Measurements from ENCODE around the gene HRCT1. TPM values are rescaled to one million over a fixed set of nuclear protein-coding genes. Genes with fewer than 3 reads are reported as not detected.

HRCT1 gene
- total and polyA plus RNA-seq, 7 donors: 2.1 to 88.5 (median 5.4) TPM

DNA sequence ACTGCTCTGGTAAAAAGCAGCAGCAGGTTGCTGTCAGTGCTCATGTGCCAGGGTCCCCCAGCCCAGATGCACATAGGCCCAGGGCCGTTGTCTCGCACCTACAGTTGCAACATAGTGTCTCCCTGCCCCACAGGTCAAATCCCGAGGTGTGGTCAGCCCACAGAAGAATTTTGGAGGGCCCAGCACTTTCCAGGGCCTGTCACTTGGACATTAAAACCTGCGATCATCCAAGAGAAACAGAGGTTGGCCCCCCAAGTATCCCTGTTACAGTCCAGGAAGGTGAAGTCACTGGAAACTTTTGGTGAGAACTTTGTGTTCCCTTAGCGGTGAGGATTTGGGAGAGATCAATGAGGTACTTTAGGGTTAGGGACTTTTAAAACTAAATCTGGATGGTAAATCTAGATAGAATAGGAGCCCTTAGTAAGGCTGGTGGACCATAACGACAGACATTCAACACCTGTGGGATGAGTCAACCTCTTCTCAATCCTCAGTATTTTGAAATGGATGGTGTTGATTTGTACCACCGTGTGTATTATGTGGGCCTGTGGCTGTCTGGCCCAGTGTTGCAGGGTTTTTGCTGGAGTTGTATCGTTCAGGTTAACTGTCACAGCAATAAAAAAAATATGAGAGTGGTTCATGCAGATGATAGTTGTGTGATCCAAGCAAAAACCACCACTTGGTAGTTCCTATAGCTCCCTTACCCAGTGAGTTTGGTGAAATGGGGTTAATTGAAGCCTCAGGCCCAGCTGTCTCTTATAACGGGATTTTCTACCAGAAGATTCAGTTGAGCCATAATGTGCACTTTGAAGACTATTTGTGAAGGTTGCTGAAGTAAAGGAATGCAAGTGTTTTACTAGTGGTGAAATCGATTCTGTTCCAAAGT is 32.7 kb downstream of the HRCT1 start:
- H3K4me3 ChIP-seq: no peak overlapping the region
- H3K4me1 ChIP-seq: peaks cover 0 to 13% (median 3%) of the 10 kb centered on the region in 4 donors
- no peak for DNase-seq
- H3K9me3 ChIP-seq: no peaks in the 10 kb centered on the region
- 85 to 88% methylated on average over 10 of the region's 10 CpGs for WGBS, 2 donors
- no peaks in the 10 kb centered on the region for H3K36me3 ChIP-seq
- TF ChIP-seq, protein P1, sequence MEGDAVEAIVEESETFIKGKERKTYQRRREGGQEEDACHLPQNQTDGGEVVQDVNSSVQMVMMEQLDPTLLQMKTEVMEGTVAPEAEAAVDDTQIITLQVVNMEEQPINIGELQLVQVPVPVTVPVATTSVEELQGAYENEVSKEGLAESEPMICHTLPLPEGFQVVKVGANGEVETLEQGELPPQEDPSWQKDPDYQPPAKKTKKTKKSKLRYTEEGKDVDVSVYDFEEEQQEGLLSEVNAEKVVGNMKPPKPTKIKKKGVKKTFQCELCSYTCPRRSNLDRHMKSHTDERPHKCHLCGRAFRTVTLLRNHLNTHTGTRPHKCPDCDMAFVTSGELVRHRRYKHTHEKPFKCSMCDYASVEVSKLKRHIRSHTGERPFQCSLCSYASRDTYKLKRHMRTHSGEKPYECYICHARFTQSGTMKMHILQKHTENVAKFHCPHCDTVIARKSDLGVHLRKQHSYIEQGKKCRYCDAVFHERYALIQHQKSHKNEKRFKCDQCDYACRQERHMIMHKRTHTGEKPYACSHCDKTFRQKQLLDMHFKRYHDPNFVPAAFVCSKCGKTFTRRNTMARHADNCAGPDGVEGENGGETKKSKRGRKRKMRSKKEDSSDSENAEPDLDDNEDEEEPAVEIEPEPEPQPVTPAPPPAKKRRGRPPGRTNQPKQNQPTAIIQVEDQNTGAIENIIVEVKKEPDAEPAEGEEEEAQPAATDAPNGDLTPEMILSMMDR (IDR thresholded peaks at IDR 0.05): no peak
- TF ChIP-seq EP300 (IDR thresholded peaks at IDR 0.05) (no peak), POLR2AphosphoS5 (IDR thresholded peaks at IDR 0.05) (no peak), POLR2A (IDR thresholded peaks at IDR 0.05) (no peak)
- intact Hi-C loops (cut with DNase I): no loop called here
- no peaks in the 10 kb centered on the region for H3K27me3 ChIP-seq
- no peak overlapping the region for H3K27ac ChIP-seq

DNA sequence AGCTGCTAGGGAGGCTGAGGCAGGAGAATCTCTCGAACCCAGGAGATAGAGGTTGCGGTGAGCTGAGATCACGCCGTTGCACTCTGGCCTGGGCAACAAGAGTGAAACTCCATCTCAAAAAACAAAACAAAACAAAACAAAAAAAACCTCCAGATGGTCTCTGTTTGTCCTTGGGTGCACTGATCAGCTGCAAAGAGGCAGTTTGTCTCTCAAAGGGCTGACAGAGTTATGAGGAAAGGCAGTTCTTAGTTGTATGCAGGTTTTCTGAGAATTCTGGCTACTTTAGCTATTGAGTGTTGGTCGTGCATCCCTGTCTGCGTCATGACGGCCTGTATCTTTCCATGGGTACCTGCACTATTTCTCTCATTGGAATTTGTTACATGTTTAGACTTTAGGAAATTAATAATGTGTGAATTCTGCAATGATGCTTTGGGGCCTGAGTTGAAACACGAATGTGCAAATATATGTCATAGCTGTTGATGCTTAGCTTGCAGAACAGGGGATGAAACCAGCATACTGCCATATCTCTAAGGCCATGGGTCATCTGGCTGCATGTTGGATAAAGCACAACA is 33.8 kb downstream of the HRCT1 start:
- TF ChIP-seq POLR2AphosphoS5 (IDR thresholded peaks at IDR 0.05): no peak
- no peak for TF ChIP-seq POLR2A (IDR thresholded peaks at IDR 0.05)
- TF ChIP-seq EP300 (IDR thresholded peaks at IDR 0.05): no peak
- TF ChIP-seq, protein P1 (IDR thresholded peaks at IDR 0.05): no peak
- no peaks in the 10 kb centered on the region for H3K36me3 ChIP-seq
- WGBS, 2 donors: 83 to 93% methylated on average over 8 of the region's 8 CpGs
- no peak overlapping the region for H3K4me3 ChIP-seq
- intact Hi-C loops (cut with DNase I): no loop called here
- H3K27me3 ChIP-seq: no peaks in the 10 kb centered on the region
- H3K9me3 ChIP-seq: no peaks in the 10 kb centered on the region
- no peak for DNase-seq
- no peak overlapping the region for H3K27ac ChIP-seq
- peaks cover 0 to 13% (median 3%) of the 10 kb centered on the region in 4 donors for H3K4me1 ChIP-seq

DNA sequence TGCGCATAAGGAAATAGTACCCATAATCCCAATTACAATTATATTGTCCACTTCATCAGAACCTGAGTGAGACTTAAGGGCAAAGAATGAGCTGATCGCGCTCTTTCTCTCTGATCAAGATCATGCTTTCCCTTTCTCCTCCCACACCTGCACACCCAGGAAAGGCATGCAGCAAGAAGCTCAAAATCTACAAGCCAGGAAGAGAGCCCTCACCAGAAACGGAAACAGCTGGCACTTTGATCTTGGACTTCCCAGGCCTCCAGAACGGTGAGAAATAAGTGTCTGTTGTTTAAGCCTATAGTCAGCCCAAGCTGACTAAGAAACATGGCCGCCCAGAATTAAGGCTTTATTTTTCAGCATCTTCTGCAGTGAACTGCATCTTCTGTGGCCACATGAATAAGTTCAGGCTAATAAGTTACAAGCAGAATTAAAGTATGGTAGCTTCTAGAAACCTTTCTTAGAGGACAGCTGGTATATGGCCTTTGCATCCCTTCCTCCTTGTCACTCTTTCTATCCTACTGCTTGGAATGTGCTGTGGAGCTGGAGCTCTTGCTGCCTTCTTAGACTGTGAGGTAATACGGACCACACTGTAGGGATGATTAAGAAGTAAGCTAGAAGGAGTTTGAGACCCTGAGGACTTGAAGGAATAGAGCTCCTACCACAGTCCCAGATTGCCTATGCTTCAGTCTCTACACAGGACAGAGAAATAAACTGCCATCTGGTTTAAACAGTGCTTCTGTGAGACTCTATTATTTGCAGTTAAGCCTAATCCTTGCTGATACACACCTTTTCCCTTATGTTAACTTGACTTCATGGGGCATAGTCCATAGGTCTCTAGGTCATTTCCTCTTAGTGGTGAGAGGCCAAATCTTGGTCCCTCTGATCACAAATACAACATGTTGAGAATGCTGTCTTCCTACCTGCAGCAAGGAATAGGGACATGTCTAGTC is 34.7 kb downstream of the HRCT1 start:
- Histone ChIP-seq H3K9me3 (no peaks in the 10 kb centered on the region), H3K4me1 (peaks cover 0 to 12% (median 8%) of the 10 kb centered on the region in 4 donors), H3K36me3 (no peaks in the 10 kb centered on the region), H3K27me3 (no peaks in the 10 kb centered on the region), H3K4me3 (no peak overlapping the region), H3K27ac (no peak overlapping the region)
- DNase-seq: no peak
- intact Hi-C loops (cut with DNase I): no loop called here
- TF ChIP-seq, protein P1 (IDR thresholded peaks at IDR 0.05): no peak
- no peak for TF ChIP-seq EP300 (IDR thresholded peaks at IDR 0.05)
- TF ChIP-seq POLR2AphosphoS5 (IDR thresholded peaks at IDR 0.05): no peak
- no peak for TF ChIP-seq POLR2A (IDR thresholded peaks at IDR 0.05)
- WGBS, 2 donors: 49% methylated on average over 7 of the region's 7 CpGs

DNA sequence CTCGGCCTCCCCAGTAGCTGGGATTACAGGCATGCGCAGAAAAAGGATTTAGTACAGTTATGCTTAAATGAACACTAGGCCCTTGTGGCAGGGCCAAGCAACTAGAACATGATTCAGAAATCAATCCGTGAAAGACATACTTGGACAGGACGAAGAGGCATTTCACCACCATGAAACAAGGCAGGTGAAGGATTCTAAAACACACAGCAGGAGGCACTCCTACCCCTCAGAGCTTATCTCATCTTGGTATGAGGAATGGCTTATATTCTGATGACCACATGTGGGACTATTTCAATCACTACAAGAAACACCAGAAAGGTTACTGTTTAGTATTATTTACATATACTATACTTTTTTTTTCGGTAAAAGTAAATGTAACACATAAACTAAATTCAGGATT is 36.3 kb downstream of the HRCT1 start:
- Histone ChIP-seq H3K27me3 (no peaks in the 10 kb centered on the region), H3K27ac (no peak overlapping the region), H3K4me1 (peaks cover 0 to 5% (median 4%) of the 10 kb centered on the region in 4 donors), H3K9me3 (no peaks in the 10 kb centered on the region), H3K4me3 (no peak overlapping the region), H3K36me3 (no peaks in the 10 kb centered on the region)
- 88 to 96% methylated on average over 5 of the region's 5 CpGs for WGBS, 2 donors
- no peak for DNase-seq
- intact Hi-C loops (cut with DNase I): no loop called here
- TF ChIP-seq EP300 (IDR thresholded peaks at IDR 0.05) (no peak), POLR2A (IDR thresholded peaks at IDR 0.05) (no peak), POLR2AphosphoS5 (IDR thresholded peaks at IDR 0.05) (no peak)
- TF ChIP-seq, protein P1 (IDR thresholded peaks at IDR 0.05): no peak

Data from sigmoid colon (tissue), 7 donors.